ENCODE measurements around the gene GPR108.

The GPR108 gene

DNA sequence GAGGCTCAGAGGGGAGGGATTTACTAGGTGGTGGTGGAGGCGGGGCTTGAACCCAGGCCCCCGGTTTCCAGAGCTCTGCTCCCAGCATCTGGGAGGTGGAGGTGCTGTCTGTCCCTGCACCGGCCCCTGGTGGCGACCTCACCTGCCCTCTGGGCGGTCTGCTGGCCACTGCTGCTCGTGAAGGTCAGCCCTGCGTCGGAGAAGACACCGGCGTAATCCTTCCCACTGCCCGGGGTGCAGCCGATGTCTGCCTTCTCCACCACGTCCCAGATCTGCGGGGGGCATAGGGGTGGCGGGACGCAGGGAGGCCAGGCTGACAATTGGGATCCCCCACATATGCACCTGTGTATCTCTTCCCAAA lies 29.7 kb downstream of the GPR108 start:
- DNase-seq (ENCODE audit: low read depth in 2 of 3, low spot score in 1 of 3), result no peak

DNA sequence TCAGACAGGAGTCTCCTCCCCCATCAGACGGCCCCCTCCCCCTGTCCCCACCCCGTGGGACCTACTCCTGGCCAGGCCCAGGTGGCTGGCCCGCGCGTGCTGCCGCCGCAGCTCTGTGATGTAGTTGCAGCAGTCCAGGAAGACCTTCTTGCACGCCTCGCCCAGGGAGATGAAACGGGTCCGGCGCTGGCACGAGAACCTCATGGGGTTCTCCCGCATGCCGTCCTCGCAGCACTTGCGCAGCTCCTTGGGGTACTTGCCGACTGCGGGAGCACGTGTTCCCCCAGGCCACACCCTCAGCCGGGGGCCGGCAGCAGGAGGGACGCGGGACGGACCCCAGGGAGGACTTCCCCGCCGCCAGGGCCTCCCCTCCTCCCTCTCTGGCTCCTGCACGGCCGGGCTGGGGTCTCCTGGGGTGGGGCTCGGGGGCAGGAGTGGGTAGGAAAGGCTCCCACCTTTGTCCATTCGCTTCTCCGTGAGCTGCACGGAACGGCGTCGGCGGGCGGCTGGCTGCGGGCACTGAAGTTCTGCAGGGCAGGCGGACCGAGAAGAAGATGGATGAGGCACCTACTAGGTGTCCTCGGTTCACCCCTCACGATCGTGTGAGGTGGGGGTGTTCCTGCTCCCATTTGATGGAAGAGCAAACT lies 30.2 kb downstream of the GPR108 start:
- no peak for DNase-seq (ENCODE audit: low read depth in 2 of 3, low spot score in 1 of 3)

DNA sequence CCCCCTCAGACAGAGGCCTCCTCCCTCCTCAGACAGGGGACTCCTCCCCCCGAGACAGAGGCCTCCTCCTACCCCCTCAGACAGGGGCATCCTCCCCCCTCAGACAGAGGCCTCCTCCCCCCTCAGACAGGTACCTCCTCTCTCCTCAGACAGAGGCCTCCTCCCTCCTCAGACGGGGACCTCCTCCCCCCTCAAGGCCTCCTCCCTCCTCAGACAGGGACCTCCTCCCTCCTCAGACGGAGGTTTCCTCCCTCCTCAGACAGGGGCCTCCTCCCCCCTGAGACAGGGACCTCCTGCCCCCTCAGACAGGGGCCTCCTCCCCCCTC lies 30.8 kb downstream of the GPR108 start:
- no peak for DNase-seq (ENCODE audit: low read depth in 2 of 3, low spot score in 1 of 3)

DNA sequence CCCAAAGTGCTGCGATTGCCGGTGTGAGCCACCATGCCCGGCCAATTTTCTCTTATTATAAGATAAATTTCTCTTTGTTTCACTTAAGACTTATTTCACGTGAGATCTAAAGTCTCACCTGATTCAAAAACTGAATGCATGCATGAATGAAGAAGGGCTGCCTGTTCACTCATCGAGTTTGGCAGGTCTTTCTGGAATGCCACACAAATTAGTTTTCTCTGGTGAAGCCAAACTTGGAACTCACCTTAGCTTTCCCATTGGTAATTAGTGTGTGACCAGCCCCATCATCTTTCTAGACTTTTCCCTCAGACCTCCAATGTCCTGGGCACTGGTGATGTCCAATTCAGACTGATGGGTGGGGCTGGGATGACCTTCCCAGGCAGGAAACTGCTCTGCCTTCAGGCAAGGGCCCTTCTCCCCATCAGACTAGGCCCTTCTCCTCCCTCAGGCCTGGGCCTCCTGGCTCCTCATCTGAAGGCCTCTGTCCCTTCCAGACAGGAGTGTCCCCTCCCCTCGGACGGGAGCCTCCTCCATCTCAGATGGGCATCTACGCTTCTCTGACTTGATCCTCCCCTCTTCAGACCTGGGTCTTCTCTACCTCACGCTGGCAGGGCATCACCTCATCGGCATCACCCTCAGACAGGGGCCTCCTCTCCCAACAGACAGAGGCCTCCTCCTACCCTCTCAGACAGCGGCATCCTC lies 31.3 kb downstream of the GPR108 start:
- DNase-seq (ENCODE audit: low read depth in 2 of 3, low spot score in 1 of 3), result no peak

DNA sequence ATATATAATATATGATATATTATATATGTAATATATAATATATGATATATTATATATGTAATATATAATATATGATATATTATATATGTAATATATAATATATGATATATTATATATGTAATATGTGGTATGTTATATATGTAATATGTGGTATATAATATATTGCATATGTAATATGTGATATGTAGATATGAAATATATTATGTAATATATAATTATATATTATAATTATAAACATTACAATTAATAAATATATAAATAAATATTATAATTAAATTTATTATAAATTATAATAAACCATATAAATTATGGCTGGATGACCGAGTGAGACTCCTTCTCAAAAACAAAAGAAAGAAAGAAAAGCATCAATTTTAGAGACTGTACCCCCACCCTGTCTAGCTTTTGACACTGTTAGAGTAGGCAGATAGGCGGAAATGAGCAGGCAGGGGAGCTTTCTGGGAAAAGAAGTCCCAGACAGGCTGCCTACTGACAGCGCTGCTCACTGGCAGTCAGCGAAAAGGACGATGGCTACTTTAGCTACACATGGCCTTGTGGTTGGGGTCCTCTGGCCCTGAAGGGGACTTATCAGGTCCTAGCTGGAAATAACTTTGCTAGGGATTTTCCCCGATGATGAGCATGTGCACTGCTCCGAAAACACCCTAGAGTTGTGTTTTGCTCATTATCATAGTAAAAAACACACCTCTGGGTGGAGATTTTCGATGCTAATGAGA lies 36.6 kb downstream of the GPR108 start:
- DNase-seq (ENCODE audit: low read depth in 2 of 3, low spot score in 1 of 3), result no peak

DNA sequence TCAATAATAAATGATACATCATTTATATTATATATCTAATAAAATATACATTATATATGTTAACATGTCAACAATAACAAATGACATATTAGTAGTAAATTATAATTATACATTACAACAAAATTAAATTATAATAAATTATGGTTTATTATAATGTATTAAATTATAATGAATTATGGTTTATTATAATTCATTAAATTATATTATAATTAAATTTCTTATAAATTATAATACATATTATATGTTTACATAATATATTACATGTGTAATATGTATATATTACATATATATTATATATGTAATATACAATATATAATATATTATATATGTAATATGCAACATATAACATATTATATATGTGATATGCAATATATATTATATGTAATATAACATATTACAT lies 37.4 kb downstream of the GPR108 start:
- no peak for DNase-seq (ENCODE audit: low read depth in 2 of 3, low spot score in 1 of 3)

DNA sequence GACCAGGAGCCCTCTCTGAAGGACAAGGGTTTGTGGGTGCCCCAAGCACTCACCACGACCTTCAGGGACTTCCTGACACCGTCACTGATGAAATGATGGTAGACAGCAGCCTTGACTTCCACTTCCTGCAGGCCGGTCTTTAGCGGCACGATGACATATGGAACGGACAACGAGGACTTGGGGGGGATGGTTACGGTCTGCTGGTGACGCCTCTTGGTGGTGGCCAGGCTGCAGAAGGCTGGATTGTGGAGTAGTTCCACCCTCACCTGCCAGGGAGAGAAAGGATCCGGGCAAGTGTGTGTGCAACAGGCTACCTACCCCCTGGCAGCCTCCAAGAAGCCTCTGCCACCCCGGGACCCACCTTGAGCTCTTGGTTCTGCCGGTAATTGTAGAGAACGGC lies 40.1 kb downstream of the GPR108 start:
- DNase-seq (ENCODE audit: low read depth in 2 of 3, low spot score in 1 of 3), result no peak

DNA sequence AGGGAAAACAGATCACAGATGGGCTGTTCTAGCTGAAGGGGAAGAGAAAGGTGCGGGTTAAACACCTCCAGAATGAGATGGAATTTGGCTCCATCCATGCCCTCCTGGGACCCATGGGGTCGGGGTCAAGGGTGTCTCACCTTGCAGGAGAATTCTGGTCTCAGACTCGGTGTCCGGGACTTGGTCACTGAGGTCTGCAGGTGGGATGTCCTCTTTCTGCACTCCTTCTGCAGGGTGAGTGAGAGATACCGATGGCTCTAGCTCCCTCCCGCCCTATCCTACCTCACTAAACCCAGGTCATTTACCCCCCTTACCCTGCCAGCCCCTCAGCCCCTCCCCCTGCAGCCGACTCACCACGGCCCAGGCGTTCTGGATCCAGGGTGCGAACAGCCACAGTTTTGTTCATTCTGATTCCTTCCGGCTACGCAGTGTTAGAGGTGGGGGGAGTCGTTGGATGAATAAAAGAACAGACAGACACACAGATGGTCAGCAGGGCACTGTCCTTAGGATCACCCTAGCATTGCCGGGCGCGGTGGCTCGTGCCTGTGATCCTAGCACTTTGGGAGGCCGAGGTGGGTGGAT lies 41.0 kb downstream of the GPR108 start:
- no peak for DNase-seq (ENCODE audit: low read depth in 2 of 3, low spot score in 1 of 3)

DNA sequence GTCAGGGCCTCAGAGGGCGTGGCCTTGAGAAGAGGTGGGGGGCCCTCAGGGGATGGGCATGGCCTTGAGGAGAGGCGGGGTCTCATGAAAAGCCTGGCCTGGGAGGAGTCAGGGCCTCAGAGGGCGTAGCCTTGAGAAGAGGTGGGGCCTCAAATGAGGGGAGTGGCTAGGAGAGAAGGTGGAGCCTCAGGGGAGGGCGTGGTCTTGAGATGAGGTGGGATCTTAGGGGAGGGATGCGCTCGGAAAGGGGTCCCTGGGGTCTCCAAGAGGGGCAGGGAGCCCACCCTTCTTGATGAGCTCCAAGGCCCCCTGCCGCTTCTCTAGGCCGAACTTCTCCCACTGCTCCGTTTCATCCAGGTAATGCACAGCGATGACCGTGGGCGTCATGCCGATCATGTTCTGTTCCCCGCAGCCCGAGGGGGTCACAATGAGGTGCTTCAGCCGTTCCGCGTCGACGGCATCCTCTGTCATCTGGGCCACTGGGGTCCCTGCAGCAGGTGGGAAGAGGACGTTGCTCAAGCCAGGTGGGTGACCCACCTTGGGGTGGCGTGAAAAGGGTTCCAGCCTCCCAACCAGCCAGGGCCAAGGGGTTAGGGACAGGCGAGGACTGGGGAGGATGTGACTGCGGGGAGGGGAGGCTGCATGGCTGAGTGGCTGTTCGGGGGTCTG lies 43.1 kb downstream of the GPR108 start:
- DNase-seq (ENCODE audit: low read depth in 2 of 3, low spot score in 1 of 3), result no peak

DNA sequence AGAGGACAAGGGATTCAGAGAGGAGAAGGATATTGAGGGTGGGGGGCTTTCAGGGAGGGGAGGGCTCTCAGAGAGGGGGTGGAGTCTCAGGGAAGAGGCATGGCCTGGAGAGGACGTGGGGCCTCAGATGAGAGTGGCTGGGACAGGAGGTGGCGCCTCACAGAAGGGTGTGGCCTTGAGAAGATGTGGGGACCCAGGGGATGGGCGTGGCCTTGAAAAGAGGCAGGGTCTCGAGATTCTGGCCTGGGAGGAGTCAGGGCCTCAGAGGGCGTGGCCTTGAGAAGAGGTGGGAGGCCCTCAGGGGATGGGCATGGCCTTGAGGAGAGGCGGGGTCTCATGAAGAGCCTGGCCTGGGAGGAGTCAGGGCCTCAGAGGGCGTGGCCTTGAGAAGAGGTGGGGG lies 43.7 kb downstream of the GPR108 start:
- DNase-seq (ENCODE audit: low read depth in 2 of 3, low spot score in 1 of 3), result no peak

DNA sequence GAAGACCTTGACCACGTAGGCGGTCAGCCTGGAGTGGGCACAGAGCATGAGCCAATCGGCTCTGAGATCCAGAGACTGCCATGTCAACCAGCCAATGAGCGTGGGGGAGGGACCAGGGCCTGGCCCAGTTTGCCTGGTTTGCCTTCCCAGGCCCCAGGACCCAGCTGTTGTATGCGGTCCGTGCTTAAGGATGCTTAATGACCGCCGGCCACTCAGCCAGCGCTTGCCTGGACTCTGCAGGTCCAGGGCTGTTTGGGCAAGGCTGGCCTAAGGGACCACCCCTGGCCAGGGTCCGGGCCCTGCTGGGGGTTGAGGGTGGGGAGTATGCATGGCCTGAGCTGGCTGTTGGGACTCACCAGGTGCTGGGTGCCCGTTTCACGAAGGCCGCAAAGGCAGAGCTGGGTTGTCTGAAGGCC lies 44.3 kb downstream of the GPR108 start:
- no peak for DNase-seq (ENCODE audit: low read depth in 2 of 3, low spot score in 1 of 3)

DNA sequence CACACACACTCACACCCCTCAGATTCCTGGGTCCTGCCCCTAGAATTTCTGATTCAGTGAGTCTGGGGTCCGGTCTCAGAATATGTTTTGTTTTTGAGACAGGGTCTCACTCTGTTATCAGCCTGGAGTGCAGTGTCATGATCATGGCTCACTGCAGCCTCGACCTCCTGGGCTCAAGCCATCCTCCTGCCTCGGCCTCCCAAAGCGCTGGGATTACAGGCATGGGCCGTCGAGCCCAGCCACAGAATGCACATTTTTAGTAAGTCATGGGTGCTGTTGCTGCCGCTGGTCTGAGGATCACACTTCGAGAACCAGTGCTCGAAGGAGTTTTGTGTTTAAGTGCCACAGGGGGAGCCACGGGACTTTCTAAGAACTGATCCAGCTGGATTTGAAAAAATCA lies 45.4 kb downstream of the GPR108 start:
- DNase-seq (ENCODE audit: low read depth in 2 of 3, low spot score in 1 of 3), result no peak

DNA sequence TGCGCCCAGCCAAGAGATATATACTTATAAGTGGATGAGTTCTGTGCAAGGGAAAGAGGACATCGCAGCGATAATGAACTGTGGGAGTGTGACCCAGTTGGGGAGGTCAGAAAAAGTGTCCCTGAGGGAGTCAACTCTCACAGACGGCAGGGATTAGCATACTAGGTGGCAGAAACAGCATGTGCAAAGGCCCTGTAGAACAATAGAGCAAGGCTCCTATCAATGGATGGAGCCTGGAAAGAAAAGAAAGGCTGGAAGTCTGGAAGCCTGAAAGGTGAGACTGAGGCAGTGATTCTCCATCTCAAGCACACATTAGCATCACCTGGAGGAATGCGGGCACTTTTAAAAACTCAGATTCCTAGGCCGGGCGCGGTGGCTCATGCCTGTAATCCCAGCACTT lies 46.0 kb downstream of the GPR108 start:
- DNase-seq (ENCODE audit: low read depth in 2 of 3, low spot score in 1 of 3), result no peak

DNA sequence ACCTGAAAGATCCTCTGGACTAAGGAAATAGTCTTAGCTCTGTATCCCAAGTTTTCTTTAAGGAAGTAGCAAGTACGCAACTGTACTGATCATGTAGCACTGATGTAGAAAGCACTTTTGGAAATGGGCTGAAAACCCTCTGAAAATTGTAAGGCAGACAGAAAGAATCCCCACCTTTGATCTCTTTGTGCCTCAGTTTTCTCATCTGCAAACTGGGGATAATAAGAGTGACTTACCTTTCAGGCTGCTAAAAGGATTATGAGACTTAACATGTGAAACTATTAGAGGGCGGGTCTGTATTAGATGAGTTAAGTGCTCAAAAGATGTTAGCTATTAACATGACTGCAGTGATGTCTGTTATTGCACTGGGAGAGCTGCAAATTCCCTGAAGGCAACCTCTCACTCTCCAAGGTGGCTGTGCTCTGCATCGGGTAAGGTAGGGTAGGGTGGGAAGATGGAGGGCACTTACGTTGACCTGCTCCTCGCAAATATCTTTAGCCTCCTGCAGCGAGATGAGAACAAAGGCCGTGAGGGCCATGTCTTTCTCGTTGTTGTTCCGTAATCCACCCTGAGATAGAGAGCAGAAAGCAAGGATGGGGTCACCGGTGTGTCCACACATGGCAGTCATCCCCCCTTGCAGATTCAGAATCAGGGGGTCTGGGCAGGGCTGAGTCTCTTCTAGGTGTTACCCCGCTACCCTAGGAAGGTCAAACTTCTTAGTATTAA lies 47.1 kb downstream of the GPR108 start:
- DNase-seq (ENCODE audit: low read depth in 2 of 3, low spot score in 1 of 3), result no peak

DNA sequence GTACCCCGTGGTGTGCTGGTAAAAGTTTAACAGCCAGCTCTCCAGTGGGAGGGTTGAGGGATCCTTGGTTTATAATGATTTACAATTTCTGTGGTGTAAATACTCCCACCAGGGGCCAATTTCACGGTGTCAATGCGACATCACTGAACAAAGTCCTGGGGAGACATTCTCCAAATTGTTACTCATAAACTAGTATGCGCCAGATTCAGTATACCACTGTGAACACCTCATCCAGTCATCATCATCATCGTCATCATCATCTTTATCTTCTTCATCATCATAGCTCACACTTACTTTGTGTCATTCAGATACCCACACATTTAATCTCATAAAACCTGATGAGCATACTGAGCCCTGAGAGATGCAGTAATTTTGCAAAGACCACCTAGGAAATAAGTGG lies 50.3 kb downstream of the GPR108 start:
- no peak for DNase-seq (ENCODE audit: low read depth in 2 of 3, low spot score in 1 of 3)

DNA sequence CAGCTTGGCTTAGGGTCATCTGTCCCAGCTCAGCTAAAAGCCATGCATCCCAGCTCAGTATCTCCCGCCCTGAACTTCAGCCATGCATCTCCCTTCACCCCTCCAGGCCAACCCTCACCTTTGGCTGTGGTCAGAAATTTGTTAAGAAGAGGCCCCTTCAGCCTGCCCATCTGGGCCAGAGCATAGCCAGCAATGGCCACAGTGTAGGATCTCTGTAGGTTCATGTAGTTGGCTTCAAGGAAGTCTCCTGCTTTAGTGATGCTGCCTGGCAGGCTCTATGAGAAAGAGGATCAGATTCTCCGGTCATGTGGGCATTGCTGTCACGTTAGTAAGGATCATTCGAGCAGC lies 50.8 kb downstream of the GPR108 start:
- no peak for DNase-seq (ENCODE audit: low read depth in 2 of 3, low spot score in 1 of 3)

DNA sequence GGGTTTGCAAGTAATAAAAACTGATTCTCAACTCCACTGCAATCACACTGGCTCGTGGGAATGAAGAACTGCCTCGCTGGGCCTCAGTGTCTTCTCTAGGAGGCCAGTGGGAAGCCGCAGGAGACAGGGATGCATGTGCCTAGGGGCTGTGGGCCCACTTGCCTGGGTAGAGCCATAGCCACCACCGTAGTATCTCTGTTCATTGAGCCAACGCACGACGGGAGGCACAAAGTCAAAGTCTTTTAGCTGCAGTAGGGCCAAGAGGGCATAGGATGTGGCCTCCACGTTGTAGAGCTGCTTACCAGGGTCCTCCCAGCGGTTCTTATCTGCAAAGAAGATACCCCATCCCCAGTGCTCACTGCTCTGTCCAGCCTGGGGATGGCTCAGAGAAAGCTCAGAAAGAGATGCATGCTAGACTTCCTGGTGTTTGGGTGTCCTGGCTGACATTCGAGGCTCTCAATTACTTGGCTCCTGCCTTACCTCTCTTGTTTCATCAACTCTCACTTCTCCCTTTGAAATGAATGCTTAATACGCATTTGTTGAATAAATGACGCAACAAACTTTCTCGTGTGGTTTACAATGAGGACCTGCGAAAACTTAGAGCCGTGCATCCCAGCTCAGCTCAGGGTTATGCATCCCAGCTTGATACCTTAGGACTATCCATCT lies 51.3 kb downstream of the GPR108 start:
- DNase-seq (ENCODE audit: low read depth in 2 of 3, low spot score in 1 of 3), result no peak

DNA sequence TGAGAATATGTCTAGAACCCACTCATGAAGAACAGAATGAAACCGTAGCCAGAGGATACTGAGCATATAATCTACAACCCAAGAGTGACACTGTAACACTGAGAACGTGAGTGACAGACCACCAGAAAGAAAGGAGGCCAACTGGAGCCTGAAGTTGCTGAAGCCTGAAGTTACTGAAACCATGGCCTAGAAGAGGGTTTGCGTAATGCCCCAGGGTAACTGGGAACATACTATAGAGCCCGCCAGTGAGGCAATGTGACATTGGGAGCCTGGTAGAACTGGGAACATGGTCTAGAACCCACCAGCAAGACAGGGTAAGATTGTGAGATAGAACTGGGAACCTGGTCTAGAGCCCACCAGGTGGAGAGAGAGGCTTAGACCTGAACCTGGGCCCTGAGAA lies 51.9 kb downstream of the GPR108 start:
- no peak for DNase-seq (ENCODE audit: low read depth in 2 of 3, low spot score in 1 of 3)

DNA sequence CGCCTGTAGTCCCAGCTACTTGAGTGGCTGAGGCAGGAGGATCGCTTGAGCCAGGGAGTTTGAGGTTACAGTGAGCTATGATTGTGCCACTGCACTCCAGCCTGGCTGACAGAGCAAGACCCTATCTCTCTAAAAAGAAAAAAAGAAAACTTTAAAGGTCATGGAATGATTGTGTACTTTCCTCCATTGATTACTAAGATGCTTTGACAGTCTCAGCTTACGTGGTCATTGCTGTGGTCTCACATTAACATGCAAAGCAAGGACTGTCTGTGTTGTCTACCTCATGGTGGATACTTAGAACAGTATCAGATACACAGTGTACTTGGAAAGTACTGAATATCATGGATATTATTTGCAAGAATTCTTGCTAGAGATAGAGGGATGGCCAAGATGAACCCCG lies 53.4 kb downstream of the GPR108 start:
- no peak for DNase-seq (ENCODE audit: low read depth in 2 of 3, low spot score in 1 of 3)

DNA sequence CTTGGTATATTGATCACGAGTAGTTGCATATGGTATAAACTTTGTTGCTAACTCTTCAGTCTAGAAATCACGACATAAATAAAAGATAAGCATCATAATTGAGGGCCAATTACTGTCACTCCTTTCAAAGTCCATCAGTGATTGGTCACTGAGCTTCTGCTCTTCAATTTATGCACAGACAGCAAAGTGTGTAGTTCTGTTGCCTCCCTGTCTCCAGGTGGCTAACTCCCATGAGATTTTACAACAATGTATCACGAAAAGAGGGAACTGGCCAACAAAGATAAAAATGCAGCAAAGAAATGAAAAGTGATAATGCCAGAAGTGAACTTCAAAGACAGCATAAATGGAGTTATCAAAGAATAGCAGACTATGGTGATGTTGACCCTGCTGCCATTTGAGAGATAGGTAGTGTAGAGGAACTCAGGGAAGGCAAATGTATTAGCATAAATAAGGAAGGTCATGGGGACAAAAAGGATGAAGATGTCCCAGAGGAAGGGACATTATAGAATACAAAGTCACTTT lies 54.7 kb downstream of the GPR108 start:
- no peak for DNase-seq (ENCODE audit: low read depth in 2 of 3, low spot score in 1 of 3)

DNA sequence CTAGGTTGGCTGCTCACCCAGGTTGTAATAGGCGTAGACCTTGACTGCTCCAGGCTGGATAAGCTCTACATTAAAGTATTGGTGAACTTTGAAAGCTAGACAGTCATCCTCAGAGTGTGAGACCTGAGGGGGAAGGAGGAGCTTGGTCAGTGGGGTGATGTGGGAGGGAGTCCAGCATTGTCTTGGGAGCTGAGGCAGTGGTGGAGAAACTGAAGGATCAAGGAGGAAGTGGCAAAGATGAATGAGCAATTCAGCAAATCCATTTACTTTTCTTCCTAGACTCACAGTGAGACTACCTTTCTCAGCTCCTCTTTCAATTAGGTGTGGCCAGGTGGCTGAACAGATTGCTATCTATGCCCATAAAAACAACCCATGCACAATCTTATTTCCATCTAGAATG lies 57.2 kb downstream of the GPR108 start:
- no peak for DNase-seq (ENCODE audit: low read depth in 2 of 3, low spot score in 1 of 3)
